Glomerular endothelial cell (primary cell): Measurements from ENCODE around the gene MDM2. TPM values are rescaled to one million over a fixed set of nuclear protein-coding genes. Genes with fewer than 3 reads are reported as not detected.
"Not testable (repeated sequence)": the region's sequence is repeated elsewhere in the genome, so short reads cannot be mapped to it uniquely, and the experiment has no call there.

Source experiments
- DNase-seq: peaks from one replicate; pipeline ENCODE4 v3.0.0-alpha.2; 2011; ENCODE audit warnings: low read depth, low spot score; ENCODE audit errors: extremely low read depth
- total RNA-seq: library from RNA; depleted of rRNA; stranded (reverse); fragments of >200 nt; gene quantifications from 2 replicates; pipeline ENCODE4 v1.2.3, GENCODE V29; 2015

MDM2 gene
- total RNA-seq, 1 donor from 2014 or later: 197 TPM

- DNase-seq: no peak
Observed at GRCh38 chr12:68785358-68785757, 22.6 kb upstream of the MDM2 start.

- no peak for DNase-seq
Observed at GRCh38 chr12:68785823-68786222, 22.2 kb upstream of the MDM2 start.

- DNase-seq: no peak
Observed at GRCh38 chr12:68786929-68787328, 21.0 kb upstream of the MDM2 start.

- no peak for DNase-seq
Observed at GRCh38 chr12:68788554-68789143, 19.3 kb upstream of the MDM2 start.

- no peak for DNase-seq
Observed at GRCh38 chr12:68789144-68789878, 18.7 kb upstream of the MDM2 start.

- DNase-seq: no peak
Observed at GRCh38 chr12:68790081-68790951, 17.7 kb upstream of the MDM2 start.

GRCh38 chr12:68790952-68791234 is 17.1 kb upstream of the MDM2 start:
- no peak for DNase-seq

- DNase-seq: no peak
Observed at GRCh38 chr12:68791897-68792481, 16.0 kb upstream of the MDM2 start.

GRCh38 chr12:68792952-68793351 is 15.0 kb upstream of the MDM2 start:
- DNase-seq: no peak

GRCh38 chr12:68793436-68793835 is 14.5 kb upstream of the MDM2 start:
- DNase-seq: no peak

GRCh38 chr12:68793975-68794652 is 13.9 kb upstream of the MDM2 start:
- no peak for DNase-seq

GRCh38 chr12:68794653-68795251 is 13.2 kb upstream of the MDM2 start:
- no peak for DNase-seq

GRCh38 chr12:68796399-68796798 is 11.6 kb upstream of the MDM2 start:
- DNase-seq: no peak

GRCh38 chr12:68798882-68799234 is 9.1 kb upstream of the MDM2 start:
- DNase-seq: no peak

GRCh38 chr12:68800294-68800693 is 7.7 kb upstream of the MDM2 start:
- no peak for DNase-seq

- DNase-seq: not testable (repeated sequence)
Observed at GRCh38 chr12:68801124-68801523, 6.9 kb upstream of the MDM2 start.

GRCh38 chr12:68802372-68802745 is 5.6 kb upstream of the MDM2 start:
- not testable (repeated sequence) for DNase-seq

GRCh38 chr12:68802911-68803651 is 4.9 kb upstream of the MDM2 start:
- not testable (repeated sequence) for DNase-seq

- no peak for DNase-seq
Observed at GRCh38 chr12:68803948-68804656, 3.9 kb upstream of the MDM2 start.
